ENCODE results near the gene ABCB4.

- TF ChIP-seq SUZ12 (IDR thresholded peaks at IDR 0.05; ENCODE audit: extremely low read depth, insufficient read depth, insufficient read length) (no peak), ZNF274 (IDR thresholded peaks at IDR 0.05; ENCODE audit: low read depth, low read length) (no peak)
These were observed 1.5 kb downstream of the ABCB4 start for GRCh38 chr7:87473986-87474385.

Data from NT2/D1 (cell line).